Cardiac muscle cell (in vitro differentiated cells and primary cell): Measurements from ENCODE around the gene COL23A1. TPM values are rescaled to one million over a fixed set of nuclear protein-coding genes. Genes with fewer than 3 reads are reported as not detected.

Experiments
- DNase-seq, 2 donors: peaks; one replicate each; pipeline versions ENCODE4 v3.0.0 to v3.0.0-alpha.2; 2010 to 2017; ENCODE audit warnings: low read depth in 1 of 2, low spot score in 1 of 2
- H3K27ac ChIP-seq: fragments of 200-600 bp; sonication (generic); 2 replicates; pipeline ENCODE4 v1.5.1; 2016
- H3K27me3 ChIP-seq: fragments of 200-600 bp; sonication (generic); 2 replicates; pipeline ENCODE4 v1.6.0; 2016; ENCODE audit warnings: control low read depth
- H3K36me3 ChIP-seq: fragments of 200-600 bp; sonication (generic); 2 replicates; pipeline ENCODE4 v1.5.1; 2016; ENCODE audit warnings: control low read depth
- H3K4me1 ChIP-seq: fragments of 200-600 bp; sonication (generic); 2 replicates; pipeline ENCODE4 v1.8.1; 2017; ENCODE audit warnings: low read depth, mild to moderate bottlenecking, mixed run types
- H3K4me3 ChIP-seq: fragments of 200-600 bp; sonication (generic); 2 replicates; pipeline ENCODE4 v1.5.1; 2016; ENCODE audit warnings: mild to moderate bottlenecking
- H3K9me3 ChIP-seq: fragments of 200-600 bp; sonication (generic); 2 replicates; pipeline ENCODE4 v1.5.1; 2017; ENCODE audit warnings: low read depth, mild to moderate bottlenecking, control low read depth
- CTCF ChIP-seq: IDR thresholded peaks from 2 replicates; pipeline ENCODE4 v1.5.1; 2012; ENCODE audit warnings: low read depth, mild to moderate bottlenecking, low read length
- polyA plus RNA-seq: library from polyadenylated mRNA; unstranded; fragments of >200 nt; fragmentation: Nextera tagmentation; extraction: Ambion mirVana; gene quantifications from 2 replicates; pipeline ENCODE4 v1.2.1, GENCODE V29; 2016
- total RNA-seq: library from RNA; depleted of rRNA; stranded (reverse); fragments of >200 nt; gene quantifications from 2 replicates; pipeline ENCODE4 v1.2.3, GENCODE V29; 2016

The COL23A1 gene
- total and polyA plus RNA-seq, 2 experiments from 2014 or later = 28.9 to 43.0 TPM

- DNase-seq = no peak
- no peak for TF ChIP-seq CTCF
- Histone ChIP-seq H3K4me1 (peaks cover 36% of the 10 kb centered on the region), H3K36me3 (no peaks in the 10 kb centered on the region), H3K4me3 (no peak overlapping the region), H3K9me3 (no peaks in the 10 kb centered on the region), H3K27me3 (no peaks in the 10 kb centered on the region), H3K27ac (no peak overlapping the region)
Measured at GRCh38 chr5:178389026-178389729, 201.0 kb downstream of the COL23A1 start.

- Histone ChIP-seq H3K27me3 (no peaks in the 10 kb centered on the region), H3K4me3 (no peak overlapping the region), H3K27ac (peak overlapping the region; percentile 56), H3K9me3 (no peaks in the 10 kb centered on the region), H3K36me3 (no peaks in the 10 kb centered on the region), H3K4me1 (peaks cover 42% of the 10 kb centered on the region)
- no peak for TF ChIP-seq CTCF
- peak in 1 of 2 donors; percentile 80 for DNase-seq
Measured at GRCh38 chr5:178388386-178389025, 201.7 kb downstream of the COL23A1 start.

- Histone ChIP-seq H3K27ac (peak overlapping the region; percentile 56), H3K9me3 (no peaks in the 10 kb centered on the region), H3K36me3 (no peaks in the 10 kb centered on the region), H3K27me3 (no peaks in the 10 kb centered on the region), H3K4me3 (no peak overlapping the region), H3K4me1 (peaks cover 49% of the 10 kb centered on the region)
- no peak for DNase-seq
- no peak for TF ChIP-seq CTCF
Measured at GRCh38 chr5:178387856-178388190, 202.4 kb downstream of the COL23A1 start.

- H3K36me3 ChIP-seq = no peaks in the 10 kb centered on the region
- TF ChIP-seq CTCF = no peak
- H3K4me3 ChIP-seq = no peak overlapping the region
- peak overlapping the region; percentile 4 for H3K27ac ChIP-seq
- H3K9me3 ChIP-seq = no peaks in the 10 kb centered on the region
- DNase-seq = no peak
- peaks cover 54% of the 10 kb centered on the region for H3K4me1 ChIP-seq
- H3K27me3 ChIP-seq = no peaks in the 10 kb centered on the region
Measured at GRCh38 chr5:178387061-178387855, 202.9 kb downstream of the COL23A1 start.

GRCh38 chr5:178386336-178386931 is 203.8 kb downstream of the COL23A1 start:
- no peak for TF ChIP-seq CTCF
- Histone ChIP-seq H3K4me3 (no peak overlapping the region), H3K4me1 (peaks cover 54% of the 10 kb centered on the region), H3K27me3 (no peaks in the 10 kb centered on the region), H3K27ac (peak overlapping the region; percentile 4), H3K36me3 (no peaks in the 10 kb centered on the region), H3K9me3 (no peaks in the 10 kb centered on the region)
- DNase-seq = no peak
